ENCODE data around the gene URB1.
A peak's percentile ranks its signal among the peaks of the same experiment; 100 is the strongest.

Gene URB1

GRCh38 chr21:32335601-32336575 is 56.9 kb downstream of the URB1 start:
- CTCF ChIA-PET: no interaction called here
- Mint-ChIP-seq H3K4me3 (no peak overlapping the region), H3K27me3 (no peaks in the 10 kb centered on the region), H3K9me3 (no peaks in the 10 kb centered on the region), H3K4me1 (no peaks in the 10 kb centered on the region), H3K36me3 (peaks cover 61% of the 10 kb centered on the region), H3K27ac (no peak overlapping the region)
- no peak for DNase-seq

DNA sequence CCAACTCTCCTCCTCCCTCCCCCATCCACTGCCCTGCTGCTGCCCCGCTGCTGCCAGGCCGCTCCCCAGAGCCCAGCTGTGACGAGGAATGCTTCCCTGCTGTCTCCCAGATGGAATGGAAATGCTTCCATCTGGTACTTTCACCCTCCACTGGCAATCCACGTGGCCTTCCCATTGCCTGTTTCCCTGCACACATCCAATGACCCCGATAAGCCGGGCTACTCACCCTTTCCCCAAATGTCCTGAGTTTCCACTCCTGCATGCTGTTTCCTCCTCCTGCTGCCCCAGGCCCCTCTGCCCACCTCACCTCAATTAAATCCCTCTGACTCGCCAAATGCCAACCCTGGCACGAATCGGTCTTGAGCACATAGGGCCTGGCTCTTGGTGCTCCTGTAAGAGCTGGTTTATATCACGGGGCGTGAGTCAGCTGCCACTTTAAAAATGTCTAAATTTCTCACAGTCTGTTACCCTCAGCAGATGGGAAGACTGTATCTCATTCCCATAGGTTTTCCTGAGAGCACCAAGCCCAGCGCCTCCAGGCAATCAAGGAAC is 57.8 kb downstream of the URB1 start:
- H3K9me3 Mint-ChIP-seq: no peaks in the 10 kb centered on the region
- no peak overlapping the region for H3K4me3 Mint-ChIP-seq
- no peaks in the 10 kb centered on the region for H3K27me3 Mint-ChIP-seq
- H3K4me1 Mint-ChIP-seq: no peaks in the 10 kb centered on the region
- H3K27ac Mint-ChIP-seq: no peak overlapping the region
- CTCF ChIA-PET: interaction anchor here (0.6 kb wide), 1 partner anchor 132 kb away, joined by 3 read pairs; no protein-coding TSS in a partner anchor
- peaks cover 63% of the 10 kb centered on the region for H3K36me3 Mint-ChIP-seq
- DNase-seq: no peak

DNA sequence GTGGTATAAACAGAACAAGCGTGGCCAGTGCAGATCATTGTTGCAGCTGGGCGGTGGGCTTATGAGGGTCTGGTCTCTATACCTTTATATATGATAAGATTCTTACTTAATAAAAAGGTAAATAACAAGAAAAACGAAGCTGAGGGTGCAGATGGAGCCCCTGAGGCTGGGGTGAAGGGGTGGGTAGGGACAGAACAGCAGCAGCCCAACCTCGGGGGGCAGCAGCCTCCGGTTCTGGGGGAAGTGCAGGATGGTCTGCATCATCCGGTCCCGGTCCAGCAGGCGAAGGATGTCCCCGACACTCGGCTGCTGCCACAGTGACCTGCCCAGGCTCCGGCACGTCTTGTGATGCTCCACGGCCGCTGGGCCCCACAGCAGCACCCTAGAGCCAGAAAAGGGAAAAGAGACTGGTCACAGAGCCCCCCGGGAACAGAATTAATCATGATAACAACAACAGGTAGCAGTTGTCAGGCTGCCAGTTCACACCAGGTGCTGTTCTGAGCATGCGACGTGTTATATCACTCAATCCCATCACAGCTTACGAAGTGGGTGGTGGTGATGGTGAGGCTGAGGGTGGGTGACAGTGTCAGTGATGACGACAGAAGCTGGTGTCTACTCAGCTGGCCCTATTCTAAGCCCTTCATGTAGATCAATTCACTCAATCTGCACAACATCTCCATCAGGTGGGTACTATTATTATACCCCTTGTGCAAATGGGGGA is 58.7 kb downstream of the URB1 start:
- Mint-ChIP-seq H3K9me3 (no peaks in the 10 kb centered on the region), H3K27ac (no peak overlapping the region), H3K27me3 (no peaks in the 10 kb centered on the region), H3K4me3 (no peak overlapping the region), H3K36me3 (peaks cover 68% of the 10 kb centered on the region), H3K4me1 (no peaks in the 10 kb centered on the region)
- CTCF ChIA-PET: no interaction called here
- no peak for DNase-seq

DNA sequence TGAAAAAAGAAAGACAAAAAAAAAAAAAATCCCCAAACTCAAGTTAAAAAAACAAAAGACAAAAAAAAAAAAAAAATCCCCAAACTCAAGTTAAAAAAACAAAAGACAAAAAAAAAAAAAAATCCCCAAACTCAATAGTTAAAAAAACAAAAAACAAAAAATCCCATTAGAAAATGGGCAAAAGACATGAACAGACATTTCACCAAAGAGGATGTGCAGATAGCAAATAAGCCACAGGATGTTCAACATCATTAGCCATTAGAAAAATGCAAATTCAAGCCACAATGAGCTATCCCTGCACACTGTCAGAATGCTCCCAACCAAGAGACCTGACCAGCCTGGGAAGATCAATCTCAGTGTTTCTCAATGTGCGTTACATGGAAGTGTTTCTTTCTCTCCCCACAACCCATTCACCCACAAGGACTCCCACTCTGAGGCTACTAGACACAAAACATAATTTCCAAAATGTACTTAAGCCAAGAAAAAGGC is 60.3 kb downstream of the URB1 start:
- H3K9me3 Mint-ChIP-seq: no peaks in the 10 kb centered on the region
- DNase-seq: no peak
- H3K27me3 Mint-ChIP-seq: no peaks in the 10 kb centered on the region
- H3K4me3 Mint-ChIP-seq: no peak overlapping the region
- CTCF ChIA-PET: no interaction called here
- no peak overlapping the region for H3K27ac Mint-ChIP-seq
- H3K36me3 Mint-ChIP-seq: peaks cover 63% of the 10 kb centered on the region
- no peaks in the 10 kb centered on the region for H3K4me1 Mint-ChIP-seq

- Mint-ChIP-seq H3K27ac (no peak overlapping the region), H3K9me3 (no peaks in the 10 kb centered on the region)
- CTCF ChIA-PET: no interaction called here
Observed at GRCh38 chr21:32331444-32332305, 61.1 kb downstream of the URB1 start.

GRCh38 chr21:32330784-32331311 is 62.0 kb downstream of the URB1 start:
- DNase-seq: no peak
- Mint-ChIP-seq H3K36me3 (peaks cover 67% of the 10 kb centered on the region), H3K4me3 (no peak overlapping the region), H3K4me1 (no peaks in the 10 kb centered on the region), H3K27me3 (no peaks in the 10 kb centered on the region), H3K27ac (no peak overlapping the region), H3K9me3 (no peaks in the 10 kb centered on the region)
- CTCF ChIA-PET: no interaction called here

More at GRCh38 chr21:32331444-32332305, 61.1 kb downstream of the URB1 start:
- Mint-ChIP-seq H3K4me1 (no peaks in the 10 kb centered on the region), H3K4me3 (no peak overlapping the region), H3K27me3 (no peaks in the 10 kb centered on the region), H3K36me3 (peaks cover 68% of the 10 kb centered on the region)
- DNase-seq: no peak

DNA sequence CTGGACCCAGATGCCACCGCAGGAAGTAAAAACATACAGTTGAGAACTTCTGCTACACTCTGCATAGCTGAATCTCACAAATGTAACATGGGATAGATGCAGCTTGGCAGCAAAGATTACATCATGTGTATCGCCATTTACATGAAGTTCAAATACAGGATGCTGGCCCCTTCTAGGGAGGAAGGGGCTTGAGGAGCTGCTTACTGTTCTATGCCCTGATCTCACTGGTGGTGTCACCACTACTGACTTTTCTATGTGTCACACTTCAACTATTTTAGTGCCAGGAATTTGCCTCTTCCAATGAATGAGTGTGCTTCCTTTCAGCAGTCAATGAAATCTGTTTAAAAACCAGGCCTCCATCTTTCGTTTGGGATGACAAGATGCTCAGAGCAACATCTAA is 63.0 kb downstream of the URB1 start:
- H3K4me3 Mint-ChIP-seq: no peak overlapping the region
- no peaks in the 10 kb centered on the region for H3K9me3 Mint-ChIP-seq
- CTCF ChIA-PET: no interaction called here
- DNase-seq: no peak
- H3K4me1 Mint-ChIP-seq: no peaks in the 10 kb centered on the region
- H3K27me3 Mint-ChIP-seq: no peaks in the 10 kb centered on the region
- H3K27ac Mint-ChIP-seq: peak overlapping the region; percentile 21
- peaks cover 63% of the 10 kb centered on the region for H3K36me3 Mint-ChIP-seq

DNA sequence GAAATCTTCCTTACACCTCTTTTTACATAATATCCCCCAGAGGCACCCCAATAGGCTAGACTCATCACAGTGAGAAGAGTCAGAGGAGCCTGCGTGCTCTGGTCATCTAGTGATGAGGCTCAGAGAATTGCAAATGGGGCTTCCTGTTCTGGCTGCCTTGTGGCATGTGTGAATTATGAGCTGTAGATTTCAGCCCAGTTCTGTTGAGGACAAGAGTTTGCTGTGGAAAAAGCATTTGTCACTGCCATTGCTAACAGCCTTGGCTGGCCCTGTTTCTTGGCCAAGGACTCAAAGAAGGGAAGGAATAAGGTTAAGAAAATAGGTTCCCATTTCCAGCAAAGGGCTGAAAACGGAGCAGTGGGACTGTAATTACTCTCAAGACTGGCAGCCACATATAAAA is 63.5 kb downstream of the URB1 start:
- CTCF ChIA-PET: no interaction called here
- H3K36me3 Mint-ChIP-seq: peaks cover 62% of the 10 kb centered on the region
- H3K27me3 Mint-ChIP-seq: no peaks in the 10 kb centered on the region
- no peaks in the 10 kb centered on the region for H3K9me3 Mint-ChIP-seq
- no peak overlapping the region for H3K4me3 Mint-ChIP-seq
- H3K4me1 Mint-ChIP-seq: no peaks in the 10 kb centered on the region
- H3K27ac Mint-ChIP-seq: no peak overlapping the region
- no peak for DNase-seq

DNA sequence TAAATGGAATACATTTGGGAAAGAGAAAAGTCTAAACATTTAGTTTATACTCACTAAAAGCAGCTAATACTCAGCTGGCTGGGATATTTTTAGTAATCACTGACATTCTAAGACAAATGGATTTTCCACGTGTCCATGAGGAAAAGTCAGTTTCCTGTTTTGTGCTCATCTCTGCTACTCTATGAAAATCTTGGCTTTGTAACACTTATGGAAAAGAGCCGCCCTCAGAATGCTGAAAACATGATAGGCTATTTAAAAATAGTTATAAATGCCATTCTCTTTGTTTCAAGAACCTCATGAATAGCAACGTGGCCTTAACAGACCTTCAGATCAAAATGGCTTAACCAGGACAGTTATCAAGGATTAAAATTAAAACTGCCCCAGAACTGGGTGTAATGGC is 64.2 kb downstream of the URB1 start:
- H3K4me3 Mint-ChIP-seq: no peak overlapping the region
- H3K27me3 Mint-ChIP-seq: no peaks in the 10 kb centered on the region
- H3K36me3 Mint-ChIP-seq: peaks cover 62% of the 10 kb centered on the region
- no peak overlapping the region for H3K27ac Mint-ChIP-seq
- no peaks in the 10 kb centered on the region for H3K9me3 Mint-ChIP-seq
- CTCF ChIA-PET: no interaction called here
- H3K4me1 Mint-ChIP-seq: no peaks in the 10 kb centered on the region
- DNase-seq: no peak

GRCh38 chr21:32325706-32326105 is 67.1 kb downstream of the URB1 start:
- no peak overlapping the region for H3K27ac Mint-ChIP-seq
- DNase-seq: no peak
- H3K9me3 Mint-ChIP-seq: no peaks in the 10 kb centered on the region
- H3K4me1 Mint-ChIP-seq: no peaks in the 10 kb centered on the region
- no peaks in the 10 kb centered on the region for H3K27me3 Mint-ChIP-seq
- H3K4me3 Mint-ChIP-seq: no peak overlapping the region
- peaks cover 51% of the 10 kb centered on the region for H3K36me3 Mint-ChIP-seq
- CTCF ChIA-PET: no interaction called here

DNA sequence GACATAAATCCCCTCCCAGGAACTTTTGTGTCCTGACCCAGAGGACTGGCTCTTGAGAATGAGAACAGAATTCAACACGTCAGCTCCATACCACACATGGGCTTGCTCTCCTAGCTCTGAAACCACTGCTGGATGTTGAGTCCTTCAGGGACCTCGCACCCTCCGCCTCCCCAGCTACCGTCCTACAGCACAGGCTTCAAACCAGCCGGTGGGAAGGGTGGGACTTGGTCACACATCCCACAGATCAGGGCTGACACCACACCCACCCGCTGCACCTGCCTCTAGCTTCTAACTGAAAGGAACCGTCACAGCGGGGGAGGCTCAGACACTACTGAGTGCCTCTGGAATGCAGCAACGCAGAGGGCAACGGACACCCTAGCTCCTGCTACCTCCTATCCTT is 70.1 kb downstream of the URB1 start:
- Mint-ChIP-seq H3K4me3 (no peak overlapping the region), H3K27ac (no peak overlapping the region), H3K27me3 (no peaks in the 10 kb centered on the region), H3K4me1 (no peaks in the 10 kb centered on the region), H3K36me3 (peaks cover 56% of the 10 kb centered on the region), H3K9me3 (no peaks in the 10 kb centered on the region)
- DNase-seq: no peak
- CTCF ChIA-PET: no interaction called here

DNA sequence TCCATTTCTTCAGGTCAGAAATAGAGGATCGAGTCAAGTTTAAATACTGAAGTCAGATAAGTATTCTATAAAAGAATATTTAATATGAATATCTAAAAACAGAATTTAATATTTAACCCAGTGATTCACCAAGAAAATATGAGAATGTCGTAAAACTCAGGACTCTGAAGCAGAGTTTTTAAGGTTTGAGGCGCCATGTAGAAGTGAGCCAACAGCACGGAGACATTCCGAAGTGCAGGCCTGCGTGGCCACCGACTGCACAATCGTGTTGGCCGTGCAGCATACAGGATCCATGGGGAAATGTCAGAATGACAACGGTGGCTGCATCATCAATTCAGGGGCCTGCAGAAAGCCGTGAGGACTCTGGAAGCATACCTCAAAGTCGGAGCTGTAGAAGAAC is 70.7 kb downstream of the URB1 start:
- H3K27me3 Mint-ChIP-seq: no peaks in the 10 kb centered on the region

GRCh38 chr21:32321480-32321879 is 71.3 kb downstream of the URB1 start:
- H3K9me3 Mint-ChIP-seq: no peaks in the 10 kb centered on the region
- CTCF ChIA-PET: no interaction called here
- no peak overlapping the region for H3K4me3 Mint-ChIP-seq
- no peak for DNase-seq
- no peaks in the 10 kb centered on the region for H3K4me1 Mint-ChIP-seq
- H3K36me3 Mint-ChIP-seq: peaks cover 52% of the 10 kb centered on the region
- H3K27me3 Mint-ChIP-seq: no peaks in the 10 kb centered on the region
- no peak overlapping the region for H3K27ac Mint-ChIP-seq

More for the DNA sequence above, 70.7 kb downstream of the URB1 start:
- Mint-ChIP-seq H3K36me3 (peaks cover 57% of the 10 kb centered on the region), H3K4me3 (no peak overlapping the region), H3K9me3 (no peaks in the 10 kb centered on the region), H3K27ac (no peak overlapping the region), H3K4me1 (no peaks in the 10 kb centered on the region)
- CTCF ChIA-PET: no interaction called here
- no peak for DNase-seq

DNA sequence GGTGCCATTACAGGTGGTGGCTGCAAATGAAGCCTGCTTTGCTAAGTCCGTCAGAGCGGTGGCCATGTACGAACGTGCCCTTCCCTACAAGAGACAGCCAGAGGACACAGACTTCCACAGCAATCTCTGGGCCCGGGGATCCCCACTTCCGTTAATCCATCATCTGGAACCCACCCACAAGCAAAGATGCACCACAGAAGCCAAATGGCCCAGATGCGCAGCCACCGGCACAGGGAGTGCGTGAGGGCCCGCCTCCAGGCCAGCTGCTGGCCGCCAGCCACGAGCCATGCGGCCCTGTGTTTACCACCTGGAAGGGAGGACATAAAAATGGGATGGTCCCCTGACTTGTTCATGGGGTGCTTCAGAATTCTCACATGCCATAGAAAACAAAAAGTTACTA is 72.1 kb downstream of the URB1 start:
- Mint-ChIP-seq H3K27me3 (no peaks in the 10 kb centered on the region), H3K9me3 (no peaks in the 10 kb centered on the region), H3K4me1 (no peaks in the 10 kb centered on the region), H3K36me3 (peaks cover 49% of the 10 kb centered on the region), H3K4me3 (no peak overlapping the region), H3K27ac (no peak overlapping the region)
- DNase-seq: no peak
- CTCF ChIA-PET: no interaction called here
